Superior temporal gyrus (tissue), 1 donor: Measurements from ENCODE around the gene USF2.

Source experiments
- DNase-seq: peaks from one replicate; pipeline ENCODE4 v3.0.0-alpha.2; 2016; ENCODE audit errors: extremely low spot score

Gene USF2

DNA sequence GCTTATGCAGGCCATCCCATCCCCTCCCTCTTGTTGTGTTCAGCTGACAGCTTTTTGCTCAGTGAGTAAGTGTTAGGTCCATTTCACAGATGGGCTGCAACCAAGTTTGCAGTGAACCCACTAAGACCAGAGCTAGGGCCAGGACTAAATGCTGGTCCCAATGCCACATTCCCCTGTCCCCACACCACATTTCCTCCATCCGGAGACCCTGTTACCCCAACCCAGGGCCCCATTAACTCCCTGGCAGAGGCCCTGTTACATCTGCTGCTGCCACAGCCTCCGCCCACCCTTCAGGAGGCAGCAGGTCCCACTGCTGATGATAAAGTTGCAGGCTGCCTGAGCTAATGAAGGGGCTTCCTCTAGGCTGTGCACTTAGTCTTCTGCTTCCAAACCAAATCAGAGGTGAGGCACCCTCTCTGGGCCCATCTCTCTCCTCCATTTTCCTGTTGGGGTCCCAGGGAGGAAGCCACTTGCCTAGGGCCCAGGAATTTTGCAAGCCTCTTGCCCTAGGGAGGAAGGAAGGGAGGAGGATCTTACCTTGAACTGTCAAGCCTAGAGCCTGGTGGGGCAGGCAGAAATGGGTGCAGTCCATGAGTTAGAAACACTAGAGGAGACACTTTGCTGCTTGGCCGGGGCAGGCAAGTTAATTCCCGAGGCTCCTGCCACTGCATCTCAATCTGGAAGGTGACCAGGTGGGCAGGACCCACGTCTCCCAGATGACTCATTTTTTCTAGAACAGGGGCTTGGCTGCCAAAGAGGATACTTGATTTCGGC lies 3.4 kb upstream of the USF2 start:
- no peak for DNase-seq

DNA sequence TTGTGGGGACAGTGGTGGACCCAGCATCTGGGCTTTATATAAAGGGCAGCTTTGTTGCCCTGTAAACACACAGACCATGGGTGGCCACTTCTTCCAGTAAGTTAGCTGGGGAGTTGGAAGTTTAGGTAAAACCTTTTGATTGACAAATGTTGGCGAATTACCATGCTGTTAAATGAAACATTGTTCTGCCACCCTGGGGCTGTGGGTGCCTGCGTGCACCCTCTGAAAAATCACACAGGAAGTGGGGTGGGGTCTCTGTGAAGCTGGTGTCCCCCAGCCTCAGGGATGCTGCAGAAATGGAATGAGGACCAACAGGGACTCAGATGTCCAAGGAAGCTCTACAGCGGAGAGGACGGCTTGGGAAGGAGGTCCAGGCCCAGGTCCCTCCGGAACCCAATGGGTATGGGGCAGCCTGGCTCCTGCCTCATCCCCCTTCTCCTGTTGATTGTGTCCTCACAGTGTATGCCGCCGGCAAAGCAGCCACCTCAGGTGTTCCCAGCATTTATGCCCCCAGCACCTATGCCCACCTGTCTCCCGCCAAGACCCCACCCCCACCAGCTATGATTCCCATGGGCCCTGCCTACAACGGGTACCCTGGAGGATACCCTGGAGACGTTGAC lies 2.8 kb upstream of the USF2 start:
- no peak for DNase-seq

- no peak for DNase-seq
These were observed 2.0 kb upstream of the USF2 start for GRCh38 chr19:35266520-35267352.

- DNase-seq, result peak; percentile 40
These were observed 1.4 kb upstream of the USF2 start for GRCh38 chr19:35267353-35267817.

- DNase-seq, result peak; percentile 53
These were observed 785 bp upstream of the USF2 start for GRCh38 chr19:35267818-35268535.

GRCh38 chr19:35269438-35270117 lies 816 bp downstream of the USF2 start:
- peak; percentile 76 for DNase-seq

- DNase-seq, result no peak
These were observed 1.6 kb downstream of the USF2 start for GRCh38 chr19:35270381-35270811.

- DNase-seq, result no peak
These were observed 2.8 kb downstream of the USF2 start for GRCh38 chr19:35271546-35271945.

- DNase-seq, result no peak
These were observed 3.5 kb downstream of the USF2 start for GRCh38 chr19:35272122-35272719.

DNA sequence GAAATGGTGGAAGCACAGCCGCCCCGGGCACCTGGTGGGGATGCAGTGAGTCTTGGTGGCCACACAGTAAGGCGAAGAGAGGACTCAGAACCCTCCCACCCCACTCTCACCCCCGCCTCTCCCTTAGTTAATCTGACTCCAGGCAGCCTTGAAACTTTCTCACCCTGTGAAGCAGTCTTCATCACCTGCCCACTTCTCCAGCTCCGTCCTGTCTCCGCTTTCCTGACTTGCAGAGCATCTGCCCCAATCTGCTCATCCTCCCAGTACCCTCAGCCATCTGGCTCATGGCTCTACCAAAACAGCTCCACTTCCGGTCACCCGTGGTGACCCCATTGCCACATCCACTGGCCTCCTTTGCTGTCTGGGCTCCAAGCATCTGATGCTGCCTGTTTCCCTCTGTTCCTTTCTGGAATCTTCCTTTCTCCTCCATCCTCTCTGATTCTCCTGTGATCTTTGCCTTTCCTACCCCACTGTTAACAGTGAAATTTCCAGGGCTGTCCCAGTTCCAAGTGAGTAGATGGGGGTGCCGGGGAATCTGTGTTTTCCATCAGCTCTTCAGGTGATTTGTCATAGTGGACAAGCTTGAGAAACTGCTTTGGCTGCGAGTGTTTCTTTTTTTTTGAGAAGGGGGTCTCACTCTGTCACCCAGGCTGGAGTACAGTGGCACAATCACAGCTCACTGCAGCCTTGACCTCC lies 4.3 kb downstream of the USF2 start:
- DNase-seq, result no peak

- DNase-seq, result peak; percentile 29
These were observed 5.0 kb downstream of the USF2 start for GRCh38 chr19:35273686-35274259.

GRCh38 chr19:35274323-35274722 lies 5.6 kb downstream of the USF2 start:
- DNase-seq, result no peak

GRCh38 chr19:35276706-35277281 lies 8.0 kb downstream of the USF2 start:
- no peak for DNase-seq

DNA sequence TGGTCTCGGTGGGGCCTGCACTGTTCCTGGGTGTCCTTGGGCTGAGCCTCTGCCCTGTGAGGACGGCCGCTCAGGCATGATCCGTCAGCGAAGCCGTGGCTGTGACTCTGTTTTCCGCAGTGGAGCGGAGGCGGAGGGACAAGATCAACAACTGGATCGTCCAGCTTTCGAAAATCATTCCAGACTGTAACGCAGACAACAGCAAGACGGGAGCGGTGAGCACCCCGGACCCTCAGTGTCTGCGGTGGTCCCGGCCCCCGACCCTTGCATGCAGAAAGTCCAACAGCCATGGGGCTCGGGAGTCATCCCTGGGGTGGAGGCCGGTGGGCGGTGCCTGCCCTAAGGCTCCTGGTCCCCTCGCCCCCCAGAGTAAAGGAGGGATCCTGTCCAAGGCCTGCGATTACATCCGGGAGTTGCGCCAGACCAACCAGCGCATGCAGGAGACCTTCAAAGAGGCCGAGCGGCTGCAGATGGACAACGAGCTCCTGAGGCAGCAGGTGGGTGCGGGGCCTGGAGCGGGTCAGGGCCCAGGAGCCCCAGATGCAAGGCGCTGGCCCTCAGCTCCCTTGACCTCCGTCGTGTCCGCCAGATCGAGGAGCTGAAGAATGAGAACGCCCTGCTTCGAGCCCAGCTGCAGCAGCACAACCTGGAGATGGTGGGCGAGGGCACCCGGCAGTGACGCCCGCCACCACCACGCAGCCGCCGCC lies 10.0 kb downstream of the USF2 start:
- DNase-seq, result no peak

DNA sequence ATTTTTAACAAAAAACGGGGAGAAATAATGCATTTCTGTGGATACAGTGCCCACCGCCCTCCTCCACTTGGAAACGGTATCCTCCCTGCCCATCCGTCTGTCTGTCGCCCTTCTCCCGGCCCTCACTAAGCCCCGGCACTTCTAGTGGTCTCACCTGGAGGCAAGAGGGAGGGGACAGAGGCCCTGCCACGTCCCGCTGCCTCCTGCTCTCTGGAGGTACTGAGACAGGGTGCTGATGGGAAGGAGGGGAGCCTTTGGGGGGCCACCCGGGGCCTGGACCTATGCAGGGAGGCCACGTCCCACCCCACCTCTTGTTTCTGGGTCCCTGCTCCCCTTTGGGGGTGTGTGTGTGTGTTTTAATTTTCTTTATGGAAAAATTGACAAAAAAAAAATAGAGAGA lies 10.6 kb downstream of the USF2 start:
- DNase-seq, result no peak

- DNase-seq, result no peak
These were observed 11.4 kb downstream of the USF2 start for GRCh38 chr19:35279985-35280821.

GRCh38 chr19:35281303-35281702 lies 12.5 kb downstream of the USF2 start:
- no peak for DNase-seq
